ENCODE results near the gene SYT11.

DNA sequence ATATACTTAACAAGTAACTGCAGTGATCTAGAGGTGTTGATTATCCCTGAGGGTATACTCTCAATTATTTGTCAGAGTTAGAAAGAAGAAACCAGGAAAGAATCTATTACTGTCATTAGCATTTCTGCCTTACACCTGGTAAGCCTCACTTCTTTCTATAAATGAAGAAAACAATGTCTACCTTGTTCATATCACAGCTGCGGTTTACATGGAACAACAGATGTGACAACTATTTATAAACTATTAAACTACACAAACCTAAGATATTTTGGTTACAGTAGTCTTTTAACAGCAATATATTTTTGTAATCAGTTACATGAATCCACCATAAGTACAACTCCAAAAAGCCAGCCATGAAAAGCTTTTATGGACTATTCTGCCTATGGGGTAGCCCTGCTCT lies 43.0 kb upstream of the SYT11 start:
- TF ChIP-seq POLR2A (IDR thresholded peaks at IDR 0.05; ENCODE audit: low read depth, low read length) (no peak), POLR2AphosphoS5 (IDR thresholded peaks at IDR 0.05; ENCODE audit: low read depth, low read length) (no peak), TAF1 (IDR thresholded peaks at IDR 0.05; ENCODE audit: borderline replicate concordance, low read depth, low read length) (no peak)

Measured in GM12892 (cell line).